ENCODE data around the gene PRR18. TPM values are rescaled to one million over a fixed set of nuclear protein-coding genes. Genes with fewer than 3 reads are reported as not detected.

PRR18 gene
- total RNA-seq, 1 experiment from 2014 or later: not detected

- Histone ChIP-seq H3K9ac (ENCODE audit: extremely low read depth, insufficient read length, low read length) (no peak overlapping the region), H4K91ac (ENCODE audit: insufficient read length, low read depth, low read length) (no peak overlapping the region), H3K4me2 (ENCODE audit: insufficient read depth, insufficient read length, low read length) (peak overlapping the region; percentile 75), H2BK12ac (ENCODE audit: insufficient read length, low read depth, low read length) (no peak overlapping the region), H3K79me1 (ENCODE audit: insufficient read depth, low read depth, low read length, poor library complexity, severe bottlenecking) (no peaks in the 10 kb centered on the region), H3T11ph (ENCODE audit: low read length) (no peak overlapping the region), H2AFZ (ENCODE audit: low read length) (no peak overlapping the region), H3K9me3 (ENCODE audit: control insufficient read depth, low read depth, low read length) (no peaks in the 10 kb centered on the region), H4K8ac (replicated peaks; ENCODE audit: insufficient read length, low read depth, low read length) (no peak overlapping the region), H3K56ac (ENCODE audit: insufficient read length, low read depth, low read length) (no peak overlapping the region), H4K20me1 (ENCODE audit: control insufficient read depth, insufficient read depth, insufficient read length) (no peaks in the 10 kb centered on the region), H3K79me2 (ENCODE audit: insufficient read depth, low read length) (no peaks in the 10 kb centered on the region), H3K27me3 (ENCODE audit: insufficient read depth, low read length) (peaks cover 29% of the 10 kb centered on the region; the same call in 1 of the 2 replicates), H4K5ac (ENCODE audit: insufficient read length, low read depth, low read length) (no peak overlapping the region), H3K23me2 (ENCODE audit: insufficient read length, low read depth, low read length, poor library complexity, severe bottlenecking) (peaks cover 17% of the 10 kb centered on the region), H3K14ac (ENCODE audit: insufficient read depth, low read length) (peak overlapping the region; percentile 88; the same call in 1 of the 2 replicates), H2BK5ac (ENCODE audit: insufficient read length, low read length) (no peak overlapping the region), H3K27ac (ENCODE audit: insufficient read length, low read depth, low read length) (no peak overlapping the region), H3K4me1 (ENCODE audit: insufficient read depth, low read length) (no peaks in the 10 kb centered on the region; the same call in 1 of the 2 replicates), H2BK20ac (ENCODE audit: low read depth, low read length, poor library complexity, severe bottlenecking) (no peak overlapping the region), H2AK5ac (ENCODE audit: insufficient read length, low read length) (no peak overlapping the region), H3K23ac (ENCODE audit: insufficient read length, low read depth, low read length) (no peak overlapping the region), H2BK15ac (ENCODE audit: low read depth, low read length) (no peak overlapping the region), H3K18ac (ENCODE audit: insufficient read length, low read depth, low read length) (no peak overlapping the region), H3K4ac (ENCODE audit: low read depth, low read length) (no peak overlapping the region), H2BK120ac (ENCODE audit: low read depth, low read length, poor library complexity, severe bottlenecking) (no peak overlapping the region)
- TF ChIP-seq CTCF (conservative IDR thresholded peaks at IDR 0.05): peak; percentile 24; the same call in 1 of the 3 replicates
- H3K27me3 Mint-ChIP-seq (ENCODE audit: low read depth): peaks cover 78% of the 10 kb centered on the region
- WGBS (ENCODE audit: extremely low coverage, insufficient read length, low lambda C conversion rate): no CpG with 5 or more reads among the region's 115 CpGs
- H3K27ac Mint-ChIP-seq: no peak overlapping the region
- H3K9me3 Mint-ChIP-seq: peaks cover 0 to 3% of the 10 kb centered on the region in 2 experiments; a peak in 1 of 5 replicates
- H3K4me1 Mint-ChIP-seq: peaks cover 4 to 7% of the 10 kb centered on the region in 2 experiments
- peak overlapping the region; percentile 50 to 54; a peak in 3 of 5 replicates for H3K4me3 Mint-ChIP-seq
- no peaks in the 10 kb centered on the region; a peak in 1 of 7 replicates for H3K36me3 Mint-ChIP-seq (ENCODE audit: insufficient read depth in 1 of 3, low read depth in 3 of 3)
- peak; percentile 79 for DNase-seq
These were observed 835 bp downstream of the PRR18 start for GRCh38 chr6:166307082-166308032.
